Right forelimb (tissue), 1 donor: ENCODE measurements around the gene TOM1L2.
"Not testable (repeated sequence)": the region's sequence is repeated elsewhere in the genome, so short reads cannot be mapped to it uniquely, and the experiment has no call there.

ENCODE experiments used
- DNase-seq: peaks from one replicate; pipeline ENCODE4 v3.0.0-alpha.2; 2018

The TOM1L2 gene

DNA sequence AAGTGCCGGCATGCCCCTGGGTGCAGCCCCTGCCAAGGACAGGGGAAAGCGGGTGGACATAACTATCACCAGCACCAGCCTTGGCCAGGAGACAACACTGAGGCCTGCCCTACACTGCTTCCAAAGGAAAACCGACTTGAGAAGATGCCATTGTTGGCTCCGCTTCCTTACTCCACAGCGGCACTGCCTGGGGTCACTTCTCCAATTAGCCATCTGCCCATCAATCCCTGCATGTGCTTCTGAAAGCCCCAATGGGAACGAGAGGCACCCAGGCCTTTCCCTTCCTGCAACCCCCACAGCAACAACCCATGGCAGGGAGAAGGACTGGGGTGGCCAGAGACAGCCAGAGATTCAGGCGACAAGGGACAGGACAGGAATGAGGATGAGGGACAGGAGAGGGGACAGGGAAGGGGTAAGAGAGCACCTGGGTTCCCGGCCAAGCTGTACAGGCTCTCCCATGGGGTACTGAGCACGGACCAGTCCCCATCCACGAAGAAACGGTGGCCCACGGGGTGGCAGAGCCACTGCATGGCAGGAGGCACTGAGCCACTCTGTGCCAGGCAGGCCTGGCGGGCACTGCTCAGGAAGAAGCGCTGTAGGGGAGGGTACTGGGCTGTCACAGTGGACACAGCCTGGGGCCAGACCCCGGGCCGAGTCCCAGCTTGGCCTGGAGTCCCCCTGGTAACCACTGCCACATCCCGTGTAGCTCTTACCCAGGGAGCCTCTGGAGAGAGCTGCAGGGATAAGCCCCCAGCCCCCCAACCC is 156.6 kb downstream of the TOM1L2 start:
- no peak for DNase-seq

DNA sequence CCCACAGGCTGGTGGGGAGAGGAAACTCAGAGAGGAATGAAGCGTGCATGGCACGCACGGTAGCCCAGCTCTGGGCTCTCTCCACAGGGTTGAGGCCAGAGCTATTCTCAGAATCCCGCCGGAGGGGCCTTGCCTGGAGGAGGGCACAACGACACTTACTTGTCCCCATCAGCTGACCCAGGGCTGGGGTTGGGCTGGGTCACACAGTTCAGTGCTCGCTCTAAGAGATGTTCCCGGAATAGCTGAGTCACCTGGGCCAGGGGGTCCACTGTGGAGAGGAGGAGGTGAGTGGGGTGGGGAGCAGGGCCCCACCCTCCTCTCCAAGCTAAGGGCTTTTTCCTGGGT is 157.2 kb downstream of the TOM1L2 start:
- DNase-seq, result no peak

DNA sequence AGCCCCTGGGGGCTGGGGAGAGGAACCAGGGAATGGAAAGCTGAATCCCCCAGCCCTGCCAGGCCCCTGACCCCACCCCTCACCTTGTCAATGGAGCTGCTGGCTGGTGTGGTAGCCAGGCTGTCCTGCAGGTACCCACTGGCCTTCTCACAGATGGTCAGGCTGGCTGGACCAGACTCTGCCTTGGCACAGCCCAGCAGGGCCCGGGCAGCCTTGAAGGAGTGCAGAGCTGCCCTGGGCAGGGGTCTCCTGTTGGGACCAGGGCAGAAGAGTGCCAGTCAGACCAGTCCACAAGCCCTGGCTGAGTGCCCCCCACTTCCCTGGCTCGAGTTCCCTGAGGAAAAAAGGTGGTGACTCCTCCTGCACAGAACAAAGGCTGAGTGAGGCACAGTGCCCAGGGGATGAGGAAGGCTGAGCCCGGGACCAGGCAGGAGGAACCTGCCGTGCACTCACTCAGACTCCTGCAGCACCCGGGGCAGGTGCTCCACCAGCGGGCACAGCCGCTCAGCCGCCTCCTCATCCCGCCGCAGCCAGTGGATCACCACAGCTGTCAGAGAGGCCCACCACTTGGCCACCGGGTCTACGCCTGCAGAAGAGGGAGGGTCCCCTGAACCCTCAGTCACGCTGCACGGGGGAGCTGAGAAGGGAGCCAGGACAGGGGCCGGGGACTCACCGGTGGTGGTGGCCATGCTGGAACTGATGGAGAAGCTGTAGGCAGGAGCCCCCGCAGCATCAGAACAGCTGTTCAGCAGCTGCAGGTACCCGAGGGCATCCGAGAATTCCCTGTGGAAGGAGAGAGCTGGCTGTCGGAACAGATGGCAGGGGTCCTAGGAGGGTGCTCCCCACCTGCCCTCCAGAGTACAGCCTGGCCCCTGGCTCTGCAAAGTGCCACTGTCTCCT is 157.8 kb downstream of the TOM1L2 start:
- DNase-seq, result no peak

DNA sequence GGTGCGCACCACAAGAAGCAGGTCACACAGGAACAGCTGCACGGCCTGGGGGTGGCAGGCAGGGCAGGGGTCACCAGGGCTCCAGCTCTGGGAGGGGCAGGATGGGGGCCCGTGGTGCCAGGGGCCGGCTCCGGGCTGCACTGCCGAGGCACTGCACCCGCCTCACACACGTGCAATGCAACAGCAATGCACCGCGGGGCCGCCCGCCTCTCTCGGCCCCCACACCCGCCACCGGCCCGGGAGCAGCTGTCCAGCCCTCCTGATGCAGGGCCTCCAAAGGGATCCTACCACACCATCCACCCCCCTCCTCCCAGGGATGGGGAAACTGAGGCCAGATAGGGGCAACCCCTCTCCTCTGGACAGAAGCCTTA is 158.5 kb downstream of the TOM1L2 start:
- no peak for DNase-seq

DNA sequence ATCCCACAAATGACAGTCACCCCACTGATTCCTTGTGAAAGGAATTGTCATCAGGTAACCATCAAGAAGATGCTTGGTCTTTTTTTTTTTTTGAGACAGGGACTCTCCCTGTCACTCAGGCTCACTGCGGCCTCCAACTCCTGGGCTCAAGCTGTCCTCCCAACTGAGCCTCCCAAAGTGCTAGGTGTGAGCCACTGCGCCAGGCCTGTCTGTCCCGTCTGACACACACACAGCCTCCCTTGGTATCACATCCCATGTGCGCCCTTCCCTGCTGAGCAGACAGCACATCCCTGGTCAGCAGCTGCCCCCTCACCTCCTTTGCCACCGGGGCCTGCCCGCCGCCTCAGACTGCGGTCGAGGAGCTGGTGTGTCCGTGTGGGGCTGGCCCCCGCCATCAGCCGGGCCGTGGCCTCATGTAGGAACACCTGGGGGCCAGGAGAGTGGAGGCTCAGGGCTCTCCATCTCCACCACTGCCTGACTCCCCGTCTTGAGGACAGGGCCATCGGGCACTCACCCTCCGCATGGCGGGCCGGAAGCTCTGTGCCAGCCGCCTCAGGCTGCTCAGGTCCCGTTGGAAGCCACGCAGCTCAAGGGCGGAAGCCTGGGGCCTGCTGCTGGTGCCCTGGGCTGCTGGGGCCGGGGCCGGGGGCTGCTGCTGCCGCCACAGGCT is 159.0 kb downstream of the TOM1L2 start:
- DNase-seq, result no peak

DNA sequence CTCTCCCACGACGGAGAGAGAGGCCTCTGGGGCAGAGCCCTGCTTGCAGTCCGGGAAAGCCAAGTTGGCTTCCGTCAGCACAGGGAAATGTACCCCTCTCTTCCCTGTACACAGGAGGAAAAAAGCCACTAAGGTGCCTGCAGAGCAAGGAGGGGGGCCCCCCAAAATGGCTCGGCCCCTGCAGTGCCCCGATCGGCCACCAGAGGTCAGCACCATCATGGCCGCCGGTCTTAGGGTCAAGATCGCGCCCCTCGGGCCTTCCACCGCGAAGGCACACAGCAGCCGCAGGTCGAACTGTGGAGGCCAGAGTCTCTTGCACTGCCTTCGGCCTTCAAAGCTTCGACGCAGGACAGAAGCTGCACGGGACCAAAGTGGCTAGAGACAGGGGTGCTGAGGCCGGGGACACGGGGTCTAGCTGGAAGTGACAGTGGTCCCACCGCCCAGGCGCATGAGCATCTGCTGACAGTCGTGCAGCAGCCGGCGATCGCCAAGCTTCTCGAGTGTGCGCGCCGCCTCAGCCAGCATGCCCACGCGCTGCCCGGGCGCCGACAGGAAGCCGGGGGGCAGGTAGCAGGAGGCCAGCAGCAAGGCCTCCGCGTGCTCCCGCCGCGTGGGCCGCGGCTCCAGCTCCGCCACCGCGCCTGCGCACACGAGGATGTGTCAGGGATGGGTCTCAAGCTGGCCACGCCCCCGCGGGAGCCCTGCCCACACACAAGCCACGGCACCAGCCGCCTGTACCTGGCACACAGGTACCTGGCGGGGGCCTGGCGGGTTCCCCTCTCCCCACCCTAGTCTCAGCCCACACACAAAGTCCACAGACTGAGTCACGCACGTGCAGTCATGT is 159.8 kb downstream of the TOM1L2 start:
- peak; percentile 90 for DNase-seq

DNA sequence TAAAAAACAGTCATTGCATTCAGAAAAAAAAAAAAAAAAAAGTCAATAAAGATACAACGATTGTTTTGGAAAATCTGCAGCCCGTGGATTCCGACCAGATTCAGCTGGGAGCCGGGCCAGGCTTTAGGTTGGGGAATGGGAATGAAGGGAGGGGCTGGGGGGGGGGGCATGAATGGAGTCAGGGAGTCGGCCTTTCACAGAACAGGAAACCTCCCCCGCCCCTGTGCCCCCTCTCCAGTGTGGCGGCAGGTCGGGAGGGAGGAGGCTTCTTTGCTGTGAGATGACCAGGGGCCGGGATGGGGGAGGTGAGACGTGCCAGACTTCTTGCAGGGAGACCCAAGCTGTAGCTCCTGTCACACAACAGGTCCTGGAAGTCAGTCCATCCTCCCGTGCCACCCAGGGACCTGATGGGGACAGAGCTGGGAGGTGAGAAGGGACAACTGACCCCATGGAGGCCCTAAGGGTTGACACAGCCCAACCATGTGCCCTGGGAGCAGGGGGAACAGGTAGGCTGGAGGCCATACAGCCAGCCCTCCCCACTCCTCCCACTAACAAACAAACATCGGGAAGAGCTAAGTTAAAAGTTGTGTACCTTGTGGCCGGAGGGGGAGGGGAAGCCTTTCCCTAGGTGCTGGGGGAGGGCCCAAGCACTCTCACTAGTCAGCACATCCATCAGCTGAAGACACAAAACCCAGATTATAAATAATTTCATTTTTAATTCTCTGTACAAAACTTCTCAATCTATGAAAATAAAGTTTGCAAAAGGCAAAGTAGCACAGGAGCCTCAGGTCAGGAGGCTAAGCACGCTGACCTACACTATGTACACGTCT is 160.6 kb downstream of the TOM1L2 start:
- peak; percentile 86 for DNase-seq

DNA sequence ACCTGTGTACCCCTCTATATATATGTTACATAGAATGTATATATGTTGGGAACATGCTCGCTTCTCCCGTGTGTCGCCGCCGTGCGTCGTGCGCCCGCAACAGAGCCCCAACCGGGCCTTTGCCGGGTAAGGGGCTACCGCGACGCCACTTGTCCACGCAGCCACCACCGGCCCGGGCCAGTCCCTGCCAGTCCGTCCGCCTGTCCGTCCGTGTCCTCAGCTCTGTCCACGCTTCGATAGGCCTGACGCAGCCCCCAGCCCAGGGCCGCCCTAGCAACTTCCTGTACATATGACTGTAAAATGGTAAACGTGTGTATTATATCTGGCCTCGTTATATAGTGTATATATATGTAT is 161.3 kb downstream of the TOM1L2 start:
- DNase-seq, result no peak

DNA sequence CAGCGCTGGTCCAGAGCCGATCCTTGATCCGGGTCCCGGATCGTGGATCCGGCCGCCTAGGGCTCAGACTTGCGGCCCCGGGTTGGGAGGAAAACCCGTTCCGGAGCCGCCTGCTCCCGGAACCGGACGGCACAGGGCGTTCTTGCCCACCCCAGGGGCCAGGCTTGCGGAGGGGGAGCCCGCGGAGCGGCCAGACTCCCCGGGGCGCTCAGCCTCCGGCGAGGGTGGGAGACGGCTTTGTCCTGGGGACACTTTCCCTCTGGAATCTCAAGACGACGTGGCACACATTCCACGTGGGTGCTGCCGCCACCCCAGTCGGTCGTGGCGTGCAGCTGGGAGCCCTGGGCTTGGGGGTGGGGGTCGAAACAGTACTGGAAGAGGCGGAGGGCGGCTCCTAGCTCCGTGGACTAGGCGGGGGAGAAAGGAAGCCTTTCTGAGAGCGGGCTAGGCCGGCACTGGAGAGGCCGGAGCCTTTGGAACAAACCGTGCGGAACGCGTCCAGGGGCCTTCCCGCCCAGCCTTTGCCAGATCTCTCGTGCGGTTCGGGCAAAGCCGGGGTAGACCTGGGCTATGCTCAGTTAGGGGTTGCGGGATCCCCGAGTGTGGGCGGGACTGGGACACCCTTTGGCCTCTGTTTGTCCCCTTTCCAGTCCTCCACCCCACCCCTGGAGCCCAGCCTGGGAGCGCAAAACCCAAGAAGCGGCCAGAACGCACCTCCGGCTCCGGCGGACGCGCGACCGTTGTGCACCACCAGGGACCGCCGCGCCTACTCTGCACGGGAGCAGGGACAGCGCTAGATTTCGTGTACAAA is 161.9 kb downstream of the TOM1L2 start:
- DNase-seq, result peak; percentile 85

DNA sequence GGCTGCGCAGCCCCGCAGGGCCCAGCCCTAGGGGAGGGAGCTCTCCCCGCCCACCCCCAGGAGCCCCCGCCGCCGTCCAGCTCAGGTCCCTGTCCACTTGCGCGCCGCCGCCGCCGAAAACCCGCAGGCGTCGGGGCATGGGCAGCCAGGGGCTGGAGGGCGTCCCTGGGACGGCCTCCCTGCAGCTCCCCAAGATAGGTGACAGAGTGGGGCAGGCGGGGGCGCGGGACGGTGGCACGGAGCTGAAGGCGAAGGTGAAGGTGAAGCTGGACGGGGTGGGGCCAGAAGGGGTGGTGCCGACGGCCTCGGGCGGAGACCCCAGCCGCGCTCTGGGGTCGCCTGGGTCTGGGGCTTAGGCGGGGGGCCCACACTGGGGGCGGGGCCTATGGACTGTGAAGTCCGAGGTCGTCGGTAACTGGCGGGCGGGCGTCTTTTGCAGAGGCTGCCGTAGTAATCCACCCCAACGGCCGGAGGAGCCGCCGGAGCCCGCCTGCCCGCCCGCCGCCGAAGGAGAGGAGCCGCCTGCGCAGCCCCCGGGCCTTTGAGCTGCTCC is 162.6 kb downstream of the TOM1L2 start:
- no peak for DNase-seq

DNA sequence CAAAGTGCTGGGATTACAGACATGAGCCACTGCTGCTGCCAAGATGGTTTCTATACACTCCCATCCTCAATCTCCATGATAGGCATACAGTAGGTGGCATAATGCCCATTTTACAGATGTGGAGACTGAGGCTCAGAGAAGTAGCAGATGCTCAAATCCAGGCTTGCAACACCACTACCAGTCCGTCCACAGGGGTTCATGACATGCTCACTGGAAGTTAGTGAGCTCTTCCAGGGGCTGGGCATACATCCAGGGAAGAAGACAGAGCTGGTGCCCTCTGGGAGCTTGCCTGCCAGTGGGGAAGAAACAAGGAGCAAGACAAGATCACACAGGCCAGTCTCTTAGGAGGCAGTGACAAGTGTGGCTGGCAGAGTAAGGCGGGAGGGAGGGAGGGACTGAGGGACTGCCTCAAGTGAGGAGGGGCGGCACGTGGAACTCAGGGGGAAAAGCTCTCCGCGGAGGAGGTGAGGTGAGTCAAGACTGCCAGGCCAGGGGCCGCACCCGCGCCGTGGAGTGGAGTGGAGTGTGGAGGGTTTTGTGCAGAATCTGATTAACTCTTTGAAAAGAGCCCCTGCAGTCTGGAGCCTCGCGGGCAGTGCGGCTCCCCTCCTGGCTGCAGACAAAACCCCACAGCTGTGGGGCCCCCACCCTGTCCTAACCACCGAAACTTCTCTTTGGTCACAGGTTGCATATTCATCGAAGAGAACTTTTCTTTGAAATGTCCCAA is 163.3 kb downstream of the TOM1L2 start:
- DNase-seq, result no peak

DNA sequence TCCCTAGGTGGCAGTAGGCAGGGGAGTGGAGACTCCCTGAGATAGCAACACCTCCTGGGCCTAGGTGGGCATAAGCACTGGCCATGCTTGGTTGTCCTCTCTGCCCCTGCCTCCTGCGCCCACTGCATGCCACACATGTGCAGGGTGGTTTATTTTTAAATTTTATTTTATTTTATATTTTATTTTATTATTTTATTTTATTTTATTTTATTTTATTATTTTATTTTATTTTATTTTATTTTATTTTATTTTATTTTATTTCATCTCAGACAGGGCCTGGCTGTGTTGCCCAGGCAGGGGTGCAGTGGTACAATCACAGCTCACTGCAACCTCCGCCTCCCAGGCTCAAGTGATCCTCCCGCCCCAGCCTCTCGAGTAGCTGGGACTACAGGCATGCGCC is 164.0 kb downstream of the TOM1L2 start:
- not testable (repeated sequence) for DNase-seq

DNA sequence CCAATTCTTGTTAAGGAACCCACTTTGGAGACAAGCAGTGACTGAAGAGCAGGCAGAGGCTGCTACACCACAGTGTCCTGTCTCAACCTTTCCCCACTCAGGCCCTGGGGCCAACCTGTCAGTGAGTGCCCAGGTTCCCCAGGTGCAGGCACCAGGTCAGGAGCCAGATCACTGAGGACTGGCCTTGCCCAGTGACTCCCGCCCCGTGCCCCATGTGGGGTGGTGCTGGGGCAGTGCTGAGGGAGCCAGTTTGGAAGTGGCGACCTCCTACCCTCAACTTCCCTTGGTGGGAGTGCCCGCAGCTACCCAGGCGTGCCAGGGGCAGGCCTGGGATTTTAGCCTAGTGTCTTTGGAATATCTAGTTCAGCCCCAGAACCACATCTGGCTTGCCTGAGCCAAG is 164.8 kb downstream of the TOM1L2 start:
- no peak for DNase-seq

DNA sequence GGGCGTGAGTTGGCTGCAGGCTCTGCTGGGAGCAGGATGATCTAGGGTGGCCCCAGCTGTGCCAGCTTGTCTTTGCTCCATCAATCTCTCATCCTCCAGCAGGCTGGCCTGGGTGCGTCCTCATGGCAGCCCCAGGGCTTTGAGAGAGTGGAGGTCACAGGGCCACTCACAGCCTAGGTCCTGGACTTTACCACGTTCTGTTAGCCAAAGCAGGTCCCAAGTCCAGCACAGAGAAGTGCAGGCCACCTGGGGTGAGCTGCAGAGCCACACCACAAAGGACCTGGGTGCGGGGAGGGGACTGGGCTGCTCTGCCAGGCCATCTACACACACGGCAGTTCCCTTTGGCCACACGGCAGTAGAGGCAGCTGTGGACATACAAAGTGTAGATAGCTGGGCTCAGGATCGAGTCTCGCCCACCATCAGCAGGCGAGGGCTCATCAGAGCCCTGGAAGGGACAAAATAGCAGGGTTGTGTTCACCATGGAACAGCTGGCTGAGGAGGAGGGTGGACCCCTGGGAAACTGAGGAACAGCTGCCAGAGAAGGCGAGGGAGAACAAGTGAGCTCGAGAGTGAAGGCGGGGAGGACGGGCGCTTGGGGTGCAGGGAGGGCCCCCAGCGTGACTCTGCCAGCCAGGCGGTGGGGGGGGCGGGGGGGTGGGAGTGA is 165.5 kb downstream of the TOM1L2 start:
- DNase-seq, result no peak

DNA sequence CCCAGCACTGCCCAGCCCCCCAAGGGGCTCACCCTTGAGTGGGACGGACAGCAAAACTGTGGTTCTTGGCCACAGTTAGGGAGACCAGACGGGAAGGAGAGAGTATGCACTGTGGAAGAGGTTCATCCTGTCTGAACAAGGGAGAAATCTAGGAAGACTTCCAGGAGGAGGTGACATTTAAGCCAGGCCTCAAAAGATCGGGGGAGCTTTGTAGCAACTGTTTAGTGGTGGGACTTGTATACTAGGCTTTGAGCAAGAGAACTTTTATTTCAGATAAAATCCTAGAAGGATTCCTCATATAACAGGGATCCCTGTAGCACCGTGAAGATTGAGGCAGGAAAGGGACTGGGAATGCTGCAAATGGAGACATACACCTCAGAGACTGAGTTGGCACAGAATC is 166.2 kb downstream of the TOM1L2 start:
- no peak for DNase-seq

DNA sequence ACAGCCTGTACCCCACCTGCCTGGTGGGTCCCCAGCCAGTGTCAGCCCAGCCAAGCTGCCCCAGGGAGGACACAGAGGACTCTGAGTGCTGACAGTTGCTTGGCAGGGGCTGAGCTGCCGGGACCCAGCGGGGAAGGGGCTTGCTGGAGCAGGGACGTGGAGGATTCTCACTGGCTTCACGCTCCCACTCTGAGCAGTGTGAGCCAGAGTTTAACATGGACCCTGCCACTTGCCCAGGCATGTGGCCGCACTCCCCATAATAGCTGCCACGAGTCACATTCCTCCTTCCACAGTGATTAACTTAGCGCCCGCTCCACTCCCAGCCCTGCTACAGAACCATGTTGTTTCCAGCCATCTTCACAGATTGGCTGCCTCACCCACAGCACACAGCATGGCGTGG is 166.6 kb downstream of the TOM1L2 start:
- DNase-seq, result no peak

DNA sequence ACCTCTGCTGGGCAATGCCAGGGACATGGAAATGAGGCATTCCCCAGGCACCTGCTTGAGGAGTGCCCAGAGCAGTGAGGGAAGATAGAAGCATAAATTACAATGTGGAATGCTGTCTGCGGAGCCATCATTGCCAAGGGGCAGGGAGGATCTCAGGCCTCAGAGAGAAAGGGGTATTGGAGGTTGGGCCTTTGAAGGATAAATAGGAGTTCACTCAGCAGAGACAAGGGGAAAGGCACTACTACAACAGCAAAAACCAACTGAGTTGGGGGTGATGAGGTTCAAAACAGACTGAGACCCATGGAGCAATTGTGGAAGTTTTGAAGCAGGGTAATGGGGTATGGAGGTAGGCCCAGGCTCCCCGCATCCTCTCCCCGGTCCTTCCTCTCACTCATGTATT is 168.2 kb downstream of the TOM1L2 start:
- no peak for DNase-seq

DNA sequence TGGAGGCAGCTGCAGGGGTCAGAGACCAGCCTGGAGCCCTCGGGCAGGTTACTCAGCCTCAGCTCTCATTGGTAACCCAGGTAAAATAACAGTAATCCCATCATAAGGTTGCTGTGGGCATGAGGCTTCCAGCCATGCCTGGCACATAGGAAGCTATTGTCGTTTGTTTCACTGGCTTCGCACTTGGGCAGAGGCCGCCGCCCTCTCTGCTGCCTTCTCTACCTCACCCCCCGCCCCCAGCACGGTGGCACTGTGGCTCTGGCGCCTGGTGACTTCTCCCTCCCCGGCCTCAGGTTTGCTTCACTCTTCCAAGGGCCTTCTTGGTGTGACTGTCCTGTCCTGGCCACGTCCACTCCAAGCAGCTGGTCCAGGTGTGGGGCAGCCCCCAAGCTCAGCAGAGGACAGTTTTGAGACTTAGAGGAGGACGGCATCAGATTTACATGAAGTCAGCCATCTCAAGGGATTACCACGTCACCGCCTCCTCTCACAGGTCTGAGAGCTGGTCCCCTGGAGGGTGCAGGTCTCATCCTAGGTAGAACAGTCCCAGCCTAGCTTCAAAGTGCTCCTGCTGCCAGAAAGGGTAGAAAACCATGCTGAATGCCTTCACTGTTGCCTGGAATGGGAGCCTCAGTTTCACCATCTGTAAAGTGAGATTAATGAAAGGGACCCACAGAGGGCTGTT is 170.3 kb downstream of the TOM1L2 start:
- no peak for DNase-seq

DNA sequence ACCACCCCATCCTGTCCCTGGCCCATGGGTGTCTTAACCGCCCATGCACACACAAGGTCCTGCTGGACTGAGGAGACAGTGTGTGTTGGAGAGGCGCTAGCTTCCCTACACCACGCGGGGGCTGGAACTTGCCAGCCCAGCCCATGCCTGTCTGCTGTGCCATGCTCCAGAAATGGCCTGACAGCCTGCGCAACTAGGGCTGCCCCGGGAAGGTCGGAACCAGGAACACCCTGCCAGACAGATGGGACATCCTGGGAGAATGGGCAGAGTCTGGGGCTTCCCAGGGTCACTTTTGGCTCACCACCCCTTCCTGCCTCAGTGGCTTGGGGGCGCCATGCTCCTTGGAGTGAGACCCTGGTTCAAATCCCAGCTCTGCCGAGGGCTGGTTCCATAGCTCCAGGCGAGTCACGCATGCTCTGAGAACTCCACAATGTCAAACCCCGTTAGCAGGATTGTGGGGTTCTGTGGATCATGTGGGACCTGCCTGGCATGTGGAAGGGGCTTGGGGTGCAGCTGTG is 171.6 kb downstream of the TOM1L2 start:
- no peak for DNase-seq
